Stimulated activated CD8-positive, alpha-beta memory T cell treated with anti-CD3 and anti-CD28 coated beads, Interleukin-15, amount 100 ng/mL, for 48 hours (primary cell): ENCODE results near the gene HSF2BP.
A peak's percentile ranks its signal among the peaks of the same experiment; 100 is the strongest.
"Not testable (repeated sequence)": the region's sequence is repeated elsewhere in the genome, so short reads cannot be mapped to it uniquely, and the experiment has no call there.

Experiments
- DNase-seq, 2 donors: peaks; one replicate each; pipeline ENCODE4 v3.0.0-alpha.2; 2020; ENCODE audit warnings: low read depth in 2 of 2

The HSF2BP gene

DNA sequence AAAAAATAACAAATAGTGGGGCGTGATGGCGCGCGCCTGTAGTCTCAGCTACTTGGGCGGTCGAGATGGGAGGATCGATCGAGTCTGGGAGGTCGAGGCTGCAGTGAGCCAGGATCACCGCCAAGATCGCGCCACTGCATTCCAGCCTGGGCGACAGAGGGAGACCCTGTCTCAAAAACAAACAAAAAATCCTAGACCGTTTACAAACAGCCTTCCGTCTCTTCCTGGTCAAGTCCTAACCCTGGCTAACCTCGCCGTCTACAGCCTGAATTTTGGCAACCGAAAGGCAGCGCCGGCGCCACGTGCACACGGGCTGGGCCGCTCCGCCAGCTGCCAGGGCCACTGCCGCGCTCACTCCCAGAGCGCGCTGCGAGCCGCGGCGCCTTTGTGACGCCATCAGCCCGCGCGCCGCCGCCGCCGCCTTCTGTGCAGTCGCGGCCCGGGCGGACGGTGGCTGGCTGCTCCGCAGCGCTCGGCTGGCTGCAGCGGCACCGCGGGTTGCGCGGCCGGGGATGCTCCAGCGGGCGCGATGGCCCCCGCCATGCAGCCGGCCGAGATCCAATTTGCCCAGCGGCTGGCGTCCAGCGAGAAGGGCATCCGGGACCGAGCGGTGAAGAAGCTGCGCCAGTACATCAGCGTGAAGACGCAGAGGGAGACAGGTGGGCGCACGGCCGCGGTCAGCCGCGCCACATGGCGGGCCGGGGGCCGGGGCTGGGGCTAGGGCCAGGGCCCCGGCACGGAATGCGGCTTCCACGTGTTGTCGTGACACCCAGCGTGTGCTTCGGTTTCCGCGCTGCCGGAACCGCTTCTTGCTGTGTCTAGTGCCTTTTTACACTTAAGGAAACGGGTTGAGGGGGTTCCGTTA is at the start of gene HSF2BP, which contains the start of gene RRP1B:
Gene HSF2BP (minus strand): TSS at position 353 of the 865 bp plus-strand sequence. CDS start 1,392 bp downstream, outside the sequence.
Gene RRP1B (plus strand): TSS at position 425 of the 865 bp plus-strand sequence. CDS start 105 bp downstream, at position 530.
- peak; percentile 74 to 75 for DNase-seq

DNA sequence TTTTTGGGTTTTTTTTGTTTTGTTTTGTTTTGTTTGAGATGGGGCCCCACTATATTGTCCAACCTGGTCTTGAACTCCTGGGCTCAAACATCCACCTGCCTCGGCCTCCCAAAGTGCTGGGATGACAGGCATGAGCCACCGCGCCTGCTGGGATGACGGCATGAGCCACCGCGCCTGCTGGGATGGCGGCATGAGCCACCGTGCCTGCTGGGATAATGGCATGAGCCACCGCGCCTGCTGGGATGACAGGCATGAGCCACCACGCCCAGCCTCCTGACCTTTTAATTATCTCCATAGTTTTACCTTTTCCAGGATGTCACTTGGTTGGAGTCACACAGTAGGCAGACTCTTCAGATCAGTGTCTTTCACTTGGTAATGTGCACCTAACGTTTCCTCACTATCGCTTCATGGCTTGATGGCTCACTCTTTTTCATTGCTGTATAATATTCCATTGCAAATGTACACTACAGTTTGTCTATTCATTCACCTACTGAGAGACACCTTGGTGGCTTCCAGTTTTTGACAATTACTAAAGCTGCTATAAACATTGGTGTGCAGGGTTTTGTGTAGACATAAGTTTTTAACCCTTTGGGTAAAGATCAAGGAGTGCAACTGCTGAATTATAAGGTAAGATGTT is 49.6 kb upstream of the HSF2BP start:
- DNase-seq = no peak

DNA sequence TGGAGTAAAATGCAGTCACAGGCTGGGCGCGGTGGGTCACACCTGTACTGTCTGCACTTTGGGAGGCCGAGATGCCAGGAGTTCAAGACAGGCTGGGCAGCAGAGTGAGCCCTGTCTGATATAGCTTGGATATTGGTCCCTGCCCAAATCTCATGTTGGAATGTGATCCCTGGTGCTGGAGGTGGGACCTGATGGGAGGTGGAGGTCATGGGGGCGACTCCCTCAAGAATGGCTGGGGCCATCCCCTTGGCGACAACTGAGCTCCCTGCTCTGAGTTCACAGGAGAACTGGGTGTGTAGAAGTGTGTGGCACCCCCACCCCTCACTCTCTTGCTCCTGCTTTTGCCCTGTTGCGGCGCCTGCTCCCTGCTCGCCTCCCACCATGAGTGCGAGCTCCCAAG is 48.2 kb upstream of the HSF2BP start:
- DNase-seq = no peak

DNA sequence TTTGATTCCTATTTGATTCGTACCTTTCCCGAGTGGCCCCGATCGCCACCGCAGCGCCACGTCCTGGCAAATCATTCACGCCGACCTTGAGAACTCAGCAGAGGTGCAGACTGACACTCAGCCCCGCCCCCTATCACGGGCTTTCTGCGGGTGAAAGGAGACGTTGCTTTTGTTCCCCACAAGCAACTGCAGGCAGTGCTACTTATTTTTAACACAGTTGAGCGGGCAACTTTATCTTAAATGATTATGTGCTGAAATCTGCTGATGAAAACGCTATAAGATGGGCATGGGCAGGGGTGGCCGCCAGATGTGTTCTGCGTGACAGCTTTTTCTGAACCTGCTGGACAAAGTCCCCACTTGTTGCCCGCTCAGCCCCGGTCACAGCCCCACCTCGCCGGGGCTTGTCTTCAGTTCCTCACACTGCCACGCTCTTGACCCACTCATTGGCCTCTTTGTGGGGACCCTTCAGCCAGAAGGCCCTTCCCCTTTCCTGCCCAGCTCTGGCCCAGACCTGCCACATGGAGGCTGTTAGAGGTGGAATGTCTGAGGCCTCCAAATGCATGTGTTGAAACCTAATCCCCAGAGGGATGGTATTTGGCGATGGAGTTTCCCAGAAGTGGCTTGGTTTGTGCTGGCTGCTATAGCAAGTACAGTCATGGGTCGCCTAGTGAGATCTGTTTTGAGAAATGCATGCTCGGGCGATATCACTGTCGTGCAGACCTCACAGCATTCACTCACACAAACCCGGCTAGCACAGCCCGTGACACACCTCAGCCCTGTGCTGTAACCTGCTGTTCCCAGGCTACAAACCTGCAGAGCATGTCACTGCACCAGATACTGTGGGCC is 44.0 kb upstream of the HSF2BP start:
- DNase-seq = peak in 1 of 2 donors; percentile 10

DNA sequence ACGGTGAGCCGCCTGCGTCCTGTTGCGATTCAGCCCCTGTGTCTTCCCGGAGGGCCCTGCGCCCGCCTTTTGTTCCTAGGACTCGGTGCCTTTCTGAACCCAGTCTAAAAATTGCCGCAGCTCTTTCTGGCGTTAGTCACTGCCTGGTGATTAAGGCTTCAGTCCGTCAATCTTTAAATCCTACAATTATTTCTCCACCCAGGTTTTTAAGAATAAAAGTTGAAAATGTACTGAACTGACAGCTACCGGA is 43.4 kb upstream of the HSF2BP start:
- DNase-seq = no peak

DNA sequence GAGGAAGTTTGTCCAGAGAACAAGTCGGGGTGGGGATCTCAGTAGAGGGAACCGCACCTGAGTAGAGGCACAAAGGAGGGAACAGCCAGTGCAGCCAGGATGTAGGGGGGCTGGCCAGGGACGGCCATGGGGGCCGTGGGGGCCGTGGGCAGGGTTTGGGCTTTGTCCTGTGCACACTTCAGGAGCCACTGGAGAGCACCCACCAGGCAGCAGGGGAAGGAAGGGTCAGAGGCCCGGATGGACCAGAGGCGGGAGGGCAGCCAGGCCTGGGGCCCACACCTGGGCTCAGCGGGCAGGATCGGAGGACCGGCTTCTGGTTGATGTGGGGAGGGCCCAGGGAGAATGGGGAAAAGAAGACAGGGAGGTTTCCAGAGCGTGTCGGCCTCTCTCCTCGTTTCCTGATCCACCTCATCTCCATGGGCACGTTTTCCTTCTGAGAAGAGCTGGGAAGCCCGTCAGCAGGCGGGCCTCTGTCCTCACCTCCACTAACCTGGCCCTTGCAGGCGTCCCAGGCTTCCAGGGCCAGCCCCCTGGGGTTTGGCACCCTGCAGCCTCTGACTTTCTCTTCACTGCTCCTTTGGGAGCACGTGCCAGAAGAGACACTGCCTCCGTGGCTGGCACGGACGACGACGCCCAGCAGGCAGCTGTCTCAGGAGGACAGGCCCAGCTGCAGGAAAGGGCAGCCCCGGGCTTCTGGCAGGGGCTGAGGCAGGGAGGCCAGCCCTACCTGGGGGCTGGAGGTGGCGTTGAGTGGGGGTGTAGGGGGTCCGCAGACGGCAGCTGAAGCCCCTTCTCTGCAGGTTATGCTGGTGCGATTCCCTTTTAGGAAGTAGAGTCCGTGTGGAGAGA is 42.9 kb upstream of the HSF2BP start:
- no peak for DNase-seq

DNA sequence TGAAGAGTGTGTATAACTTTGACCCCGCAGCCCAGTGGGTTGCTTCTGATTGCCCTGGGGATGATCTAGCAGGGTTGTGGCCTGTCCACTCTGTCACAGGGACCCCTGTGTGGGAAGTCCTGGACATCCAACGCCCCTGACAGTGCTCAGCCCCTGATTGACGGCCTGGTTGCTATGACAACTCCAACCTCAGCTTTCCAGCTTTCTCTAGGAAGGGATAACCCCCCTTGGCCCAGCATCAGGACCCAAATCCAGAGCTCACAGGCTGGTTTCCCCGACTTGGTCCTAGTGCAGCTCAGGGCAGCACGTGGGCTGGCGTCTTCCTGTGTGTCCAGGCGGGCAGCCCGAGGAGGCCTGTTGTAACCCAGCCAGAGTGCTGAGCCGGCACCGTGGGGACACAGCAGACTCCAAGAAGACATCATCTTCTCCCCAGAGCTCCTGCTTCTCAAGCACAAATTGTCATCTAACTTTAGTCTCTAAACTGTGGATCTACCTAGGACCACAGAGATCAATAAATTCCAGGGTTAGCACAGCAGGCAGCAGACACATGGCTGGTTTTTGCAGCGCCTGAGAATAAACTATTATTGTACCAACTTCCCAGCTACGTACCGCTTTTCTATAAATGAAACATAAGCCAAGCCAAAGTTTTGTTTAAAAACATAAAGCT is 40.8 kb upstream of the HSF2BP start:
- no peak for DNase-seq

DNA sequence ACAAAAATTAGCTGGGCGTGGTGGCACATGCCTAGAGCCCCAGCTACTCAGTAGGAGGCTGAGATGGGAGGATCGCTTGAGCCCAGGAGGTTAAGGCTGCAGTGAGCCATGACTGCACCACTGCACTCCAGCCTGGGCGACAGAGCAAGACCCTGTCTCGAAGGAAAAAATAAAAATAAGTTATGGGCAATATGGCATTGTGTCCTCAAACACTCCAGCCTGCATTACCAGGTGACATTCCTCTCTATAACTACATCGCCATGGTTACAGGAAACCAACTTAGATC is 40.1 kb upstream of the HSF2BP start:
- DNase-seq = not testable (repeated sequence)

DNA sequence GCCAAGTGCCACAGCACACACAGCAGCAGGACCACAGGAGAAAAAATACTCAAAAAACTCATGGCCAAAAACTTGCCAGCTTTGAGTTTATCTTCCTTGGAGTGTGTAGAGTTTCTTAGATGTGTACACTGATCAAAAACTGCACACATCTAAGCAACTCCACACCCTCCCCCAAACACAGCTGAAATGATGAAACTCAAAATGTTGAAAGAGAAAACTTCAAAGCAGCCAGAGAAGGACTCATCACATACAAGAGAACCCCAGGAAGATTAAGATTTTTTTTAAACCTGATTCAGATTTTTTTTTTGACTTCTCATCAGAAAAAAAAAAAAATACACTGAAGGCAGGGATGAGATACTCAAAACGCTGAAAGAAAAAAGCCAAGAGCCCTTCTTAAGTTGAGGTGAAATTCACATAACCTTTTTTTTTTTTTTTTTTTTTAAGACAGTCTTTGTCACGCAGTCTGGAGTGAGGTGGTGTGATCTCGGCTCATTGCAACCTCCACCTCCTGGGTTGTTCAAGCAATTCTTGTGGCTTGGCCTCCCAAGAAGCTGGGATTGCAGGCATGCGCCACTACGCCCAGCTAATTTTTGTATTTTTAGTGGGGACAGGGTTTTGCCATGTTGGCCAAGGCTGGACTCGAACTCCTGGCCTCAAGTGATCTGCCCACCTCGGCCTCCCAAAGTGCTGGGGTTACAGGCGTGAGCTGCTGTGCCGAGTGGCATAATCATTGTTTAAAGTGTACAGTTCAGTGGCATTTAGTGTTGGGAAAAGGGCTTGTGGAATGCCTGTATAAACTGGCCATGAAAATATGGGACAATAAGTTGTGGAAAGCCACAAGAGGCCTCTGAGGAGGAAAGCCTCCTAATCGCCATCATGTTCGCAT is 38.7 kb upstream of the HSF2BP start:
- DNase-seq = no peak

DNA sequence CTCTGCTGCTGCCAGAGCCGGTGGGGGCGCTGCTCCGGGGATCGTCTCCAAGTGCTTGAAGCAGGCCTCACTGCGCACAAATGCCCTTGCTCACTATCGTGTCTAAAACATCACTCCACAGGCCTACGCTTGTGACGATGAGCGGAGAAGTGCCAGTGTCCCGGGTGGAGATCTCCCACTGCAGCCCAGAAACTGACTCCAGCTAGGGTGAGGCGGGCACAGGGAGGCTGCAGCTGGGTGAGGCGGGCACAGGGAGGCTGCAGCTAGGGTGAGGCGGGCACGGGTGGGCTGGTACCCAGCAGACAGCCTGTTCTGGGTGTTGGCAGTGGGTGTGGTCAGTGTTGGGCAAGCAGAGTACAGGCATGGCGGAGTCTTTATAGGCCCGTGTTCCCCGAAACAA is 36.9 kb upstream of the HSF2BP start:
- no peak for DNase-seq

DNA sequence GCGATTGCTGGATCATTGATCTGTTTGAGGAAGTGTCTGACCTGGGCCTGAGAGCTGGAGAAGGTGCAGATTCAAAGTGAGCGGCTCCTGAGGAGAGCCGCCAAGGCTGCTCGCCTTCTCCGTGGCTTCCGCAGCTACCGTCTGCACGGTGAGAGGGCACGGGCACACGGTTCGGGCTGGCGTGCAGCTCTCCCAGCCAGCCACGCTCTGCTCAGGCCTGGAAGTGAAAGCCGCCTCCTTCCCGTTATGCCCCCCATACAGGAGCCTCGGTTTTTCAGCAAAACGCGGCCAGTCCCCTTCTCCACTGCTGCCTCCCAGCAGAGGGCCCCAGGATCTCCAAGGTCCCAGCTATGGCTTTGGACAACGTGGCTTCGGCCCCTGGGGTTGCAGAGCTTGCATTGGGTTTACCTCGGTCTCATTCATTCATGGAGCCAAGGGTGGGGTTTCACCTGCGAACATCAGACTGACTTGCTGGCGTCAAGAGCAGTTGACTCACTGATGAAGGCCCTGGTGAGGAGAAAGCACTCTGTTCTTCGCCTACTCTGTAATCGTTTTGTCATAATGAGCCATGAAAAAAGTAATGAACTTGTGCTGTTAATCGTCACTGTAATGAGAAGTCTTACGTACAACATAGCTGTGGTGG is 35.3 kb upstream of the HSF2BP start:
- DNase-seq = no peak

DNA sequence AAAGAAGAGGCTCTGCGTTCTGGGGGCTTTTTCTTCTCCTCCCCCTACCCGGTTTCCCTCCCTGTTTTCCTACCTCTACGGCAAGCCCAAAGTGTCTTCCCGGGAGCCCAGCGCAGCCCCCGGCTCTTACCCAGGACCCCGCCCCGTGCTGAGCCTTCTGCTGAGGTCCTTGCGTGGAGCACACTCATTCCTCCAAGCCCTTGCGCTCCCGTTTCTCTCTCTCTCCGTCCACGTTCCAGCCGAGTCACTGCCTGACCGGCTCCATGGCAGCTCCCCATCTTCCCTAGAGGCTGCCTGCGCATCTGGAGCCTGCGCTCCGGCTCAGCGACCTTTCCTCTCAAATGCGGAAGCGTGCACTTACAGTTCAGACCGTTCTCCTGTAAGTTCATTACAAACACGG is 34.7 kb upstream of the HSF2BP start:
- DNase-seq = no peak

DNA sequence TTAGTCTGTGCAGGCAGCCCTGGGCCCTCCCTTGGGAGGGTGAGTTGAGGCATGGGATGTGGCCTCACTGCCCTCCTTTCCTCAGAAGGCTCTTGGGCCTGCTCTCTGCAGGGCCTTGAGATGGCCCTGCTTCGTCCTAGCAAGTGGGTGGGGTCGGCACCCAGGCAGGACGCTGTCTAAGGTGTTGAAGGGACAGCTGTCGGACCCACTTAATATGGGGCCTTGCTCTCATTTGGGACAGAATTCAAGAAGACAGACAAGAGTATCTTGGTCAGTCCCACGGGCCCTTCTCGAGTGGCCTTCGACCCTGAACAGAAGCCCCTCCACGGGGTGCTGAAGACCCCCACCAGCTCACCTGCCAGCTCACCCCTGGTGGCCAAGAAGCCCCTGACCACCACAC is 33.7 kb upstream of the HSF2BP start:
- no peak for DNase-seq

DNA sequence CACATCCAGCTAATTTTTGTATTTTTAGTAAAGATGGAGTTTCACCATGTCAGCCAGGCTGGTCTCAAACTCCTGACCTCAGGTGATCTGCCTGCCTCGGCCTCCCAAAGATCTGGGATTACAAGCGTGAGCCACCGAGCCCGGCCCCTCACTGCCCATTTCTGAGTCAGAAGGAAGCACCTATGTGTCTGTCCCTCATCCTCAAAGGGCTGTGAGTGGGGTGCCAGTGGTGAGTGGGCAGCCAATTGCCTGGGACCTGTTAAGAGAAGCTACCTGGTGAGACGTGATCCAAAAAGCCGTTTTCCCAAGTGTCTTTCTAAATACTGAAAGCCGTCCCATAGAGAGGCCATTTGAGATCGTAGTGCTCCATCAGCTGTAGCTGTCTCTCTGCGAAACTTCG is 32.5 kb upstream of the HSF2BP start:
- DNase-seq = no peak

DNA sequence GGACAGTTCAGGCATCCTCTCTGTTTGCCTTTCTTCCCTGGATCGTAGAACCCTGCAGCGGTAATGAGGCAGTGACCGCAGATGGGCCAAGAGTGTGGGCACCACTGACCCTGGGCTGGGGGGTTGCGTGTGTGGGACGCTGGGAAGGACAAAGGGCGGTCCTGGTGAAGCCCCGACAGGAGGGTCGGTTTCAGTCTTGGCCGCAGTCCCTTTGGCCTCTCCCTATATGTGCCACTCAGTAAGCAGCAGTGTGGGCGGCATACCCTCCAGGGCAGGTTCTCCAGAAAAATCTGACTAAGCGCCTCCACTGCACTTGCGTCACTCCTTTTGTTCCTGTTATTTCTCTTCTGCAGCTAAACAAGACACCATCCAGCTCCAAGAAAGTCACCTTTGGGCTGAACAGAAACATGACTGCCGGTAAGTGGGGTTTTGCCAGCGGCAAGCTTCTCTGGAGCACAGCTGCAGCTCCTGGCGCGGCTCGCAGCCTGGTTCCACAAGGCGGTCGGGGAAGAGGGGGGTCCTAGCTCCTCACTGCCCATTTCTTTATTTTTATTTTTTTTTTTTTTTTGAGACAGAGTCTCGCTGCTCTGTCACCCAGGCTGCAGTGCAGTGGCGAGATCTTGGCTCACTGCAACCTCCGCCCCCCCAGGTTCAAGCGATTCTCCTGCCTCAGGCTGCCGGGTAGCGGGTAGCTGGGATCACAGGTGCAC is 32.0 kb upstream of the HSF2BP start:
- DNase-seq = no peak

DNA sequence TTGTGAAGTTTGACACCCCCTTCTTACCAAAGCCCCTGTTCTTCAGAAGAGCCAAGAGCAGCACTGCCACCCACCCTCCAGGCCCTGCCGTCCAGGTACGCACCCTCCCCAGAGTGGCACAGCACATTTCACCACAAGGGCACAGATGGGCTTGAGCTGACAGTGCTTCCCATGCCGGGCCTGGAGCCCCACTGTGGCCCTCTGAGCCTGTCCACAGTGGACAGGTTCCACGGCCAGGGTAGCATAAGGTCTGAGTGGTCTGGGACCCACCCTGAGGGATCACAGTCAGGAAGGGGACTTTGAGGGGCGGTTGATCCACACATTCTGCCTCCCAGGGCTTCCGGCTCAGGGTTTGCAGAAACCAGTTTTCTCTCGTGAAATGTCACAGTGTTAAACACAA is 31.1 kb upstream of the HSF2BP start:
- no peak for DNase-seq

DNA sequence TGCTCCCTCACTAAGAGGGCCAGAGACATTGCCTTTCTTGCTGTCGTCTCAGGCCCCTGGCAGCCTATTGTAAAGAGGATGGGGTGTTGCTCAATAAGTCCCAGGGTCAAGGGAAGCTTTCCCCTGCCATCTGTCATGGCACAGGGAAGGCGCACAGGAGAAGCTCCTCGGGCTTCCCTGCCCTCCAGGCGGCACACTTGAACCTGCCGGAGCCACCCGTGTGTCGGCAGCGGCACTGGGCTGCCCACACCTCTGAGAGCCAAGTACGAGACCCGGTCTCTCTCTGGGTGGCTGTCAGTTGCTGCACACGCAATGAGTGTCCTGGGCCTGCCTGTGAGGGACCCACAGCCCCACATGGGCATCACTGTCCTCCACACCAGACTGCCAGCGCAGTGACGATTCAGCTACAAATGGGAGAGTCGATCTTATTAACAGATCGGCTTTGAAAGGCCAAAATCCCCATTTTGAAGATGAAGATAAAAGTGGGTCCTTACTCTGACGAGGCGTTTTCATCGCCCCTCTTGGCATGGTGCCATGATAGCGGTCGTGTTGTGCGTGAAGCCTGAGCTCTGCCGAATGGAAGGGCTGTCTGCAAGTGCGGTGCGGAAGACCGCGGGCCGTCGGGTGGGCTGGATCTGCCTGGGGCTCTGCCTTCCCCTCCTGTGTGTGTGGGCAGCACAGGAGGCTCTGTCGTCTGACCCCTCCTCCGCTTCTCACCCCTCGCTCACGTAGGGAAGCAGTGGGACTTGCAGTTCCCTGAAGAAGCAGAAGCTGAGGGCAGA is 30.5 kb upstream of the HSF2BP start:
- DNase-seq = no peak

DNA sequence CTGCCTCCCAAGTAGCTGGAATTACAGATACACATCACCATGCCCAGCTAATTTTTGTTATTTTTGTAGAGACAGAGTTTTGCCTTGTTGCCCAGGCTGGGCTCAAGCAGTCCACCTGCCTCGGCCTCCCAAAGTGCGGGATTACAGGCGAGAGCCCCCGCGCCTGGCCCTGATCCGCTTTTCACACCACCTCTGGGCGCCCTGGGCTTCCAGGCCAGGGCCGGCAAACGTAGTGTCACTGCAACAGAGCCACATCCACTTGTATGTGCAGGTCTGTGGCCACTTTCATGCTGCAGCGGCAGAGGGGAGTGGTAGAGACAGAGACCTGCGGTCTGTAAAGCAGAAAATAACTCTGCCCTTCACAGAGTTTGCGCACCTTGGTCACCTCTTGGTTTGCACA is 29.6 kb upstream of the HSF2BP start:
- DNase-seq = no peak
